Measurements from ENCODE around the gene C1orf226.

- TF ChIP-seq CTCF (IDR thresholded peaks at IDR 0.05) (no peak), ZFX (IDR thresholded peaks at IDR 0.05; ENCODE audit: borderline replicate concordance) (no peak)
Measured at GRCh38 chr1:162335126-162335525, 46.4 kb upstream of the C1orf226 start.

Data from 22Rv1 (cell line).